Left ventricle myocardium inferior (tissue), 1 donor: ENCODE data around the gene MFSD1. TPM values are rescaled to one million over a fixed set of nuclear protein-coding genes. Genes with fewer than 3 reads are reported as not detected.

Experiments
- DNase-seq: peaks from one replicate; pipeline ENCODE4 v3.0.0-alpha.2; 2020
- H3K27ac ChIP-seq: fragments of 200-600 bp; replicated peaks from 2 replicates; pipeline ENCODE4 v1.8.0; 2021
- H3K27me3 ChIP-seq: fragments of 200-600 bp; 2 replicates; pipeline ENCODE4 v1.8.0; 2021; ENCODE audit warnings: low read depth
- H3K36me3 ChIP-seq: fragments of 200-600 bp; 2 replicates; pipeline ENCODE4 v1.8.0; 2021
- H3K4me1 ChIP-seq: fragments of 200-600 bp; 2 replicates; pipeline ENCODE4 v1.8.0; 2021
- H3K4me3 ChIP-seq: fragments of 200-600 bp; 2 replicates; pipeline ENCODE4 v1.8.0; 2021; ENCODE audit warnings: mild to moderate bottlenecking, moderate library complexity
- H3K9me3 ChIP-seq: fragments of 200-600 bp; replicated peaks from 2 replicates; pipeline ENCODE4 v1.8.0; 2021
- intact Hi-C: fragments of 100-400 bp; cut with micrococcal nuclease; formaldehyde crosslinking; loops from one replicate; pipeline ENCODE4 v1.11.0; 2022
- total RNA-seq: library from RNA; stranded (reverse); fragmentation: NEBNext Ultra II Directional; extraction: Animal tissue kit (Norgen Biotek cat#: 25700); gene quantifications from one replicate; pipeline ENCODE4 v1.2.1, GENCODE V29; 2021
- TF ChIP-seq, protein P1 (sequence below): fragments of 200-600 bp; IDR thresholded peaks from 2 replicates; pipeline ENCODE4 v1.8.0; 2021; ENCODE audit warnings: antibody characterized with exemption, mild to moderate bottlenecking, borderline replicate concordance
- donor health status: DM: no; HTN: yes; CAD: no; lungs with severe emphysema.

Gene MFSD1
- total RNA-seq, 1 donor from 2014 or later: 26.2 TPM

DNA sequence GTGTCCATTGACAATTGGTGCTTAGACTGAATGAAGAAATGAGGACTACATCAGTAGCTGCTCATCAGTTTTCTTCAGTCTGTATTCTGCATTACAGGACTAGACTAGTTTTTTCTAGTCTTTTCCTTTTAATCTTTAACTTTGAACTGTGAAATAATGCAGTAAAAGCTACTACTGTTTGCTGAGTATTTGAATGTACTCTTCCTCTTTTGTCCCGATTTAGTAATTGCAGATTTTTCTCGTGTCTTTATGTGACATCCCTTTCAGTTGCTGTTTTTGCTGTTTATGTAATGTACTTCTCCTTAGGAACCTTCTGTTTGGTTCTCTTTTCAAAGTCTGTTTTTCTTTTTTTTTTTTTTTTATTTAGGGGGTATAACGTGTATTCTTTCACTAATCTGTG, 17.4 kb downstream of the MFSD1 start:
- Histone ChIP-seq H3K27me3 (no peaks in the 10 kb centered on the region), H3K9me3 (no peaks in the 10 kb centered on the region), H3K4me1 (no peaks in the 10 kb centered on the region), H3K4me3 (no peak overlapping the region), H3K36me3 (peaks cover 82% of the 10 kb centered on the region), H3K27ac (no peak overlapping the region)
- DNase-seq: no peak
- intact Hi-C loops: no loop called here
- TF ChIP-seq, protein P1, sequence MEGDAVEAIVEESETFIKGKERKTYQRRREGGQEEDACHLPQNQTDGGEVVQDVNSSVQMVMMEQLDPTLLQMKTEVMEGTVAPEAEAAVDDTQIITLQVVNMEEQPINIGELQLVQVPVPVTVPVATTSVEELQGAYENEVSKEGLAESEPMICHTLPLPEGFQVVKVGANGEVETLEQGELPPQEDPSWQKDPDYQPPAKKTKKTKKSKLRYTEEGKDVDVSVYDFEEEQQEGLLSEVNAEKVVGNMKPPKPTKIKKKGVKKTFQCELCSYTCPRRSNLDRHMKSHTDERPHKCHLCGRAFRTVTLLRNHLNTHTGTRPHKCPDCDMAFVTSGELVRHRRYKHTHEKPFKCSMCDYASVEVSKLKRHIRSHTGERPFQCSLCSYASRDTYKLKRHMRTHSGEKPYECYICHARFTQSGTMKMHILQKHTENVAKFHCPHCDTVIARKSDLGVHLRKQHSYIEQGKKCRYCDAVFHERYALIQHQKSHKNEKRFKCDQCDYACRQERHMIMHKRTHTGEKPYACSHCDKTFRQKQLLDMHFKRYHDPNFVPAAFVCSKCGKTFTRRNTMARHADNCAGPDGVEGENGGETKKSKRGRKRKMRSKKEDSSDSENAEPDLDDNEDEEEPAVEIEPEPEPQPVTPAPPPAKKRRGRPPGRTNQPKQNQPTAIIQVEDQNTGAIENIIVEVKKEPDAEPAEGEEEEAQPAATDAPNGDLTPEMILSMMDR: no peak

DNA sequence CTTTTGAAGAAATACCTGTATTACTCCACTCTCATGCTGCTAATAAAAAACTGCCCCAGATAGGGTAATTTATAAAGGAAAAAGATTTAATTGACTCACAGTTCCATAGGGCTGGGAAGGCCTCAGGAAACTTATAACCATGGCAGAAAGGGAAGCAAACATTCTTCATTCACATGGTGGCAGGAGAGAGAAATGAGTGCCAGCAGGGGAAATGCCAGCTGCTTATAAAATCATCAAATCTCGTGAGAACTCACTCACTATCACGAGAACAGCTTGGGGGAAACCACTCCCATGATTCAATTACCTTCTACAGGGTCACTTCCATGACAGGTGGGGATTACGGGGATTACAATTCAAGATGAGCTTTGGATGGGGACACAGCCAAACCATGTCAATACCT, 18.7 kb downstream of the MFSD1 start:
- no peak overlapping the region for H3K4me3 ChIP-seq

DNA sequence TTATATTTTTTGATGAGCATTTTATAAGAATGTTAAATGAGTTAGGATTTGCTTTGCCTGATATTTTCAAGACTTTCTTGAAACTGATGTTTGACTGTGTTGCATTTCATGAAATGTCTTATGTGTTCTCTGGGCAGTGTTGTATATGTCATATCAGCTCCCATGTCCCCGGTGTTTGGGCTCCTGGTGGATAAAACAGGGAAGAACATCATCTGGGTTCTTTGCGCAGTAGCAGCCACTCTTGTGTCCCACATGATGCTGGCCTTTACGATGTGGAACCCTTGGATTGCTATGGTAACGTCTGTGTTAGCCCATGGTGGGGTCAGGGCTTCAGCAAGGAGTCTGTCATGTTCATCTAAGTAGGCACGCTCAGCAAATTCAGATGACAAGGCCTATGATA, 20.0 kb downstream of the MFSD1 start:
- TF ChIP-seq, protein P1: no peak
- Histone ChIP-seq H3K27ac (no peak overlapping the region), H3K4me1 (no peaks in the 10 kb centered on the region), H3K27me3 (no peaks in the 10 kb centered on the region), H3K4me3 (no peak overlapping the region), H3K9me3 (no peaks in the 10 kb centered on the region), H3K36me3 (peaks cover 94% of the 10 kb centered on the region)
- intact Hi-C loops: no loop called here
- no peak for DNase-seq

More for the DNA sequence above, 18.7 kb downstream of the MFSD1 start:
- peaks cover 82% of the 10 kb centered on the region for H3K36me3 ChIP-seq
- intact Hi-C loops: no loop called here
- H3K4me1 ChIP-seq: no peaks in the 10 kb centered on the region
- TF ChIP-seq, protein P1: no peak
- no peaks in the 10 kb centered on the region for H3K27me3 ChIP-seq
- H3K9me3 ChIP-seq: no peaks in the 10 kb centered on the region
- H3K27ac ChIP-seq: no peak overlapping the region
- DNase-seq: no peak

- no peaks in the 10 kb centered on the region for H3K27me3 ChIP-seq
- no peak overlapping the region for H3K4me3 ChIP-seq
- no peak for DNase-seq
- H3K4me1 ChIP-seq: no peaks in the 10 kb centered on the region
- H3K36me3 ChIP-seq: peaks cover 93% of the 10 kb centered on the region
- H3K27ac ChIP-seq: no peak overlapping the region
- intact Hi-C loops: no loop called here
- TF ChIP-seq, protein P1: no peak
- H3K9me3 ChIP-seq: no peaks in the 10 kb centered on the region
Measured at GRCh38 chr3:158823426-158823825, 21.6 kb downstream of the MFSD1 start.

- Histone ChIP-seq H3K4me3 (no peak overlapping the region), H3K36me3 (peaks cover 81% of the 10 kb centered on the region), H3K27me3 (no peaks in the 10 kb centered on the region), H3K9me3 (no peaks in the 10 kb centered on the region), H3K4me1 (no peaks in the 10 kb centered on the region), H3K27ac (no peak overlapping the region)
- no peak for DNase-seq
- TF ChIP-seq, protein P1: no peak
- intact Hi-C loops: no loop called here
Measured at GRCh38 chr3:158827773-158828172, 25.9 kb downstream of the MFSD1 start.

- Histone ChIP-seq H3K27me3 (no peaks in the 10 kb centered on the region), H3K4me3 (no peak overlapping the region), H3K36me3 (peaks cover 55% of the 10 kb centered on the region), H3K27ac (no peak overlapping the region), H3K9me3 (no peaks in the 10 kb centered on the region), H3K4me1 (no peaks in the 10 kb centered on the region)
- TF ChIP-seq, protein P1: no peak
- DNase-seq: no peak
- intact Hi-C loops: no loop called here
Measured at GRCh38 chr3:158830391-158830790, 28.5 kb downstream of the MFSD1 start.
